Activated T-helper 1 cell treated with anti-CD3 and anti-CD28 coated beads, Interleukin-2, amount 50 U/mL, for 16 hours (primary cell): ENCODE data around the gene NRARP.

Experiments
- DNase-seq, 2 donors: peaks; one replicate each; pipeline ENCODE4 v3.0.0-alpha.2; 2020; ENCODE audit warnings: low read depth in 1 of 2, low spot score in 1 of 2

The NRARP gene

GRCh38 chr9:137277329-137278041 lies 24.6 kb downstream of the NRARP start, which contains the start of gene TOR4A:
Gene TOR4A, plus strand, starts transcription at chr9:137277726. Its CDS starts 964 bp downstream, at chr9:137278690.
- DNase-seq, result no peak

GRCh38 chr9:137276473-137277328 lies 25.4 kb downstream of the NRARP start:
- no peak for DNase-seq

- DNase-seq, result no peak
These were observed 26.2 kb downstream of the NRARP start for GRCh38 chr9:137275588-137276472.

- no peak for DNase-seq
These were observed 26.9 kb downstream of the NRARP start for GRCh38 chr9:137275203-137275587.

GRCh38 chr9:137273611-137274320 lies 28.3 kb downstream of the NRARP start:
- no peak for DNase-seq

- DNase-seq, result no peak
These were observed 29.0 kb downstream of the NRARP start for GRCh38 chr9:137273095-137273490.

- no peak for DNase-seq
These were observed 29.6 kb downstream of the NRARP start for GRCh38 chr9:137272241-137273094.

- no peak for DNase-seq
These were observed 30.4 kb downstream of the NRARP start for GRCh38 chr9:137271696-137272076.

- DNase-seq, result no peak
These were observed 31.0 kb downstream of the NRARP start for GRCh38 chr9:137270929-137271695.

- DNase-seq, result no peak
These were observed 32.8 kb downstream of the NRARP start for GRCh38 chr9:137269231-137269772.

- no peak for DNase-seq
These were observed 33.4 kb downstream of the NRARP start for GRCh38 chr9:137268538-137269201.

GRCh38 chr9:137267933-137268355 lies 34.1 kb downstream of the NRARP start:
- no peak for DNase-seq

- no peak for DNase-seq
These were observed 35.3 kb downstream of the NRARP start for GRCh38 chr9:137266585-137267453.

- no peak for DNase-seq
These were observed 35.9 kb downstream of the NRARP start for GRCh38 chr9:137266162-137266527.

GRCh38 chr9:137265496-137266161 lies 36.4 kb downstream of the NRARP start:
- DNase-seq, result no peak

GRCh38 chr9:137264067-137264466 lies 38.0 kb downstream of the NRARP start:
- no peak for DNase-seq

GRCh38 chr9:137263506-137263905 lies 38.6 kb downstream of the NRARP start:
- no peak for DNase-seq
